Osteoblast (primary cell): ENCODE measurements around the gene SEMA3C. TPM values are rescaled to one million over a fixed set of nuclear protein-coding genes. Genes with fewer than 3 reads are reported as not detected.
A peak's percentile ranks its signal among the peaks of the same experiment; 100 is the strongest.

Experiments used
- DNase-seq: peaks from one replicate; pipeline ENCODE4 v3.0.0; 2011; ENCODE audit warnings: low spot score, mixed read lengths; ENCODE audit not compliant: insufficient read length; ENCODE audit errors: missing footprints
- H2AFZ ChIP-seq: 2 replicates; pipeline ENCODE4 v1.6.0; 2011; ENCODE audit warnings: mild to moderate bottlenecking, low read length
- H3K27ac ChIP-seq: 2 replicates; pipeline ENCODE4 v1.5.1; 2011; ENCODE audit warnings: mild to moderate bottlenecking, low read depth, low read length, moderate library complexity
- H3K27me3 ChIP-seq: 2 replicates; pipeline ENCODE4 v1.6.0; 2012; ENCODE audit warnings: mild to moderate bottlenecking, control low read depth, inconsistent platforms, low read length, moderate library complexity; ENCODE audit not compliant: insufficient read depth
- H3K36me3 ChIP-seq: 2 replicates; pipeline ENCODE4 v1.5.1; 2011; ENCODE audit warnings: mild to moderate bottlenecking, low read length, control low read depth, moderate library complexity; ENCODE audit not compliant: insufficient read depth
- H3K4me1 ChIP-seq: 2 replicates; pipeline ENCODE4 v1.5.1; 2011; ENCODE audit warnings: mild to moderate bottlenecking, low read length, control low read depth, moderate library complexity; ENCODE audit not compliant: insufficient read depth
- H3K4me2 ChIP-seq: 2 replicates; pipeline ENCODE4 v1.6.0; 2011; ENCODE audit warnings: mild to moderate bottlenecking, low read length; ENCODE audit not compliant: insufficient read depth
- H3K4me3 ChIP-seq: fragments of 200-600 bp; sonication (generic); 3 replicates; pipeline ENCODE4 v1.5.1; 2012; ENCODE audit warnings: mild to moderate bottlenecking, low read length, inconsistent platforms; ENCODE audit not compliant: insufficient read depth
- H3K79me2 ChIP-seq: 2 replicates; pipeline ENCODE4 v1.6.0; 2012; ENCODE audit warnings: mild to moderate bottlenecking, low read length, control low read depth, inconsistent platforms; ENCODE audit not compliant: insufficient read depth
- H3K9me3 ChIP-seq: 2 replicates; pipeline ENCODE4 v1.5.1; 2011; ENCODE audit warnings: low read depth, low read length, control low read depth
- H4K20me1 ChIP-seq: 2 replicates; pipeline ENCODE4 v1.6.0; 2012; ENCODE audit warnings: mild to moderate bottlenecking, low read length, control low read depth; ENCODE audit not compliant: insufficient read depth
- CTCF ChIP-seq: IDR thresholded peaks from 2 replicates; pipeline ENCODE4 v1.5.1; 2011; ENCODE audit warnings: mild to moderate bottlenecking, low read depth, low read length, moderate library complexity; ENCODE audit errors: extremely low read depth
- total RNA-seq: library from RNA; depleted of rRNA; stranded (reverse); fragments of >200 nt; gene quantifications from 2 replicates; pipeline ENCODE4 v1.2.3, GENCODE V29; 2012

Gene SEMA3C
- total RNA-seq, 1 donor, result 388 TPM

- DNase-seq, result no peak
- Histone ChIP-seq H3K4me3 (no peak overlapping the region), H3K27me3 (no peaks in the 10 kb centered on the region), H3K9me3 (no peaks in the 10 kb centered on the region), H3K4me2 (peak overlapping the region; percentile 65), H3K27ac (peak overlapping the region; percentile 92), H3K36me3 (peaks cover 24% of the 10 kb centered on the region), H3K79me2 (peaks cover 38% of the 10 kb centered on the region), H2AFZ (no peak overlapping the region), H3K4me1 (peaks cover 40% of the 10 kb centered on the region), H4K20me1 (no peaks in the 10 kb centered on the region)
- no peak for TF ChIP-seq CTCF
Measured at GRCh38 chr7:80884511-80885195, 34.2 kb downstream of the SEMA3C start.

- no peaks in the 10 kb centered on the region for H3K9me3 ChIP-seq
- no peaks in the 10 kb centered on the region for H4K20me1 ChIP-seq
- H3K79me2 ChIP-seq, result peaks cover 42% of the 10 kb centered on the region
- DNase-seq, result peak; percentile 75
- peak overlapping the region; percentile 65 for H3K4me2 ChIP-seq
- TF ChIP-seq CTCF, result no peak
- no peak overlapping the region for H2AFZ ChIP-seq
- H3K27me3 ChIP-seq, result no peaks in the 10 kb centered on the region
- no peak overlapping the region for H3K4me3 ChIP-seq
- H3K4me1 ChIP-seq, result peaks cover 40% of the 10 kb centered on the region
- H3K27ac ChIP-seq, result peak overlapping the region; percentile 92
- peaks cover 28% of the 10 kb centered on the region for H3K36me3 ChIP-seq
Measured at GRCh38 chr7:80883154-80884025, 35.5 kb downstream of the SEMA3C start.

- TF ChIP-seq CTCF, result no peak
- Histone ChIP-seq H2AFZ (no peak overlapping the region), H3K36me3 (peaks cover 22% of the 10 kb centered on the region), H3K4me3 (no peak overlapping the region), H3K27me3 (no peaks in the 10 kb centered on the region), H4K20me1 (no peaks in the 10 kb centered on the region), H3K79me2 (peaks cover 39% of the 10 kb centered on the region), H3K4me1 (peaks cover 46% of the 10 kb centered on the region), H3K27ac (no peak overlapping the region), H3K9me3 (no peaks in the 10 kb centered on the region), H3K4me2 (no peak overlapping the region)
- DNase-seq, result no peak
Measured at GRCh38 chr7:80882213-80882801, 36.5 kb downstream of the SEMA3C start.
